Fibroblast of skin of abdomen (primary cell): ENCODE measurements around the gene NFIL3.
"Not testable (repeated sequence)": the region's sequence is repeated elsewhere in the genome, so short reads cannot be mapped to it uniquely, and the experiment has no call there.

Experiments used
- DNase-seq: peaks from one replicate; pipeline ENCODE4 v3.0.0-alpha.2; 2013

NFIL3 gene

GRCh38 chr9:91395106-91395552 is 28.5 kb downstream of the NFIL3 start:
- peak; percentile 26 for DNase-seq

DNA sequence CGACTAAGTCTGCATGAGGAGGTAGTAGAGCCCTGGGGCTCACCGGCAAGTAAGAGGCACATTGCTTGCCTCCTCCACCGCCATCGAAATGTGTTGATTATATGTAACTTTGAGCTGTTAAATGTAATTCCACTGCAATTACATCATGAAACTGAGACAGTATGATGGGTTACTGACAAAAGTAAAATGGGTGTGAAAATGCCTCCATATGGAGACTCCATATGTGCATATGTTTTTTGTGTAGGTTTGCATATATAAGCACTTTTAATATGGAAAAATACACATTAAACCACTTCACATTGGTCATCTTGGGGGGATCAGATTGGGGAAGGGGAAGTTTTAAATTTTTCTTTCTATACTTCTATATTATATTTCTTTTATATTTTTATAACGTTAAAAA is 29.8 kb downstream of the NFIL3 start:
- no peak for DNase-seq

- no peak for DNase-seq
These were observed 31.2 kb downstream of the NFIL3 start for GRCh38 chr9:91392435-91392834.

DNA sequence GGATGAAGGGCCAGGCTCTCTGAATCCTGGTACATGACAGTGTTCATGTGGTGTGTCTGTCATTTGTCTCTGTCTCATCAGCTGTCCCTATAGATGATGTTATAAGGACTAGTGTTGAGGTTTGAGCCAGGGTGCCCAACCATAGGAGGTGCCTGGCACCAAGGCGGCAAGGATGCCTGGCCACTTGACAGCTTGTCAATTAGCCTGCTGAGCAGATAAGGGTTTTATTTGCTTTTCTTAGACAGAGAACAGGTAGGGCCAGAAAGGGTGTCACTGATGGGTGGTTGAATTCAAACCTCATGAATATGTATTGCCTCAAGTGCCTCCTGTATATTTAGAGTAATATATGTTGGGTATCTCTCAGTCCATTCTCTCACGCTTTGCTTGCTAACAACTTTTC is 31.8 kb downstream of the NFIL3 start:
- no peak for DNase-seq

GRCh38 chr9:91391412-91391811 is 32.2 kb downstream of the NFIL3 start:
- DNase-seq = peak; percentile 37

- DNase-seq = not testable (repeated sequence)
These were observed 33.9 kb downstream of the NFIL3 start for GRCh38 chr9:91389686-91390085.

- no peak for DNase-seq
These were observed 36.9 kb downstream of the NFIL3 start for GRCh38 chr9:91386765-91387164.

GRCh38 chr9:91384954-91385353 is 38.7 kb downstream of the NFIL3 start:
- no peak for DNase-seq

GRCh38 chr9:91383577-91383976 is 40.1 kb downstream of the NFIL3 start:
- DNase-seq = no peak

- DNase-seq = no peak
These were observed 41.3 kb downstream of the NFIL3 start for GRCh38 chr9:91382298-91382697.

GRCh38 chr9:91379426-91379825 is 44.2 kb downstream of the NFIL3 start:
- peak; percentile 16 for DNase-seq

DNA sequence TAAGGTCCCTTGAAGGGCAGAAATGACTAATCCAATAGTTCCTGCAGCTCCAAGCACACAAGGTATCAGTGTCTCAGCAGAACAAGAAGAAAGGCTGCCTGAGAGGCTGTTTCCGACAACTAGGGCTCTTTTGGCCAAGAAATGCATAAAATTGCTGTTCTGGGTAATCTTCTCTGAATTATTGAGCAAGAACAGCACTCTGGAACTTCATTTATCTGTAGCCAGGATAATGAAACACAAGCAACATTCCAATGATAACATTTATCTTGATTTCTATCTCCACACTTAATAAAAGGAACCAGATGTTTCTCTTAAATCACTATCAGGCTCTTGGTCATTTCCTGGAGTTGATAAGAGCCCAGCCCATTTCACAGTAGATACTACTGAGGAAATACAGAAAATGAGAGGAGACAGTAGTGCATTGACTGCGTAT is 44.9 kb downstream of the NFIL3 start:
- peak; percentile 63 for DNase-seq

DNA sequence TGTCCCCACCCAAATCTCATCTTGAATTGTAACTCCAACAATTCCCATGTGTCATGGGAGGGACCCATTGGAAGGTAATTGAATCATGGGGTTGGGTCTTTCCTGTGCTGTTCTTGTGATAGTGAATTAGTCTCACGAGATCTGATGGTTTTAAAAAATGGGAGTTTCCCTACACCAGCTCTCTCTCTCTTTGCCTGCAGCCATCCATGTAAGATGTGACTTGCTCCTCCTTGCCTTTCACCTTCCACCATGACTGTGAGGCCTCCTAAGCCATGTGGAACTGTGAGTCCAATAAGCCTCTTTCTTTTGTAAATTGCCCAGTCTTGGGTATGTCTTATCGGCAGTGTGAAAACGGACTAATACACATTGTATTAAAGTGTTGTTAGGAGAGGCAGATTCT is 45.6 kb downstream of the NFIL3 start:
- DNase-seq = not testable (repeated sequence)

GRCh38 chr9:91376239-91376638 is 47.4 kb downstream of the NFIL3 start:
- peak; percentile 60 for DNase-seq

GRCh38 chr9:91374939-91375338 is 48.7 kb downstream of the NFIL3 start:
- peak; percentile 87 for DNase-seq

- DNase-seq = no peak
These were observed 51.7 kb downstream of the NFIL3 start for GRCh38 chr9:91371894-91372293.

DNA sequence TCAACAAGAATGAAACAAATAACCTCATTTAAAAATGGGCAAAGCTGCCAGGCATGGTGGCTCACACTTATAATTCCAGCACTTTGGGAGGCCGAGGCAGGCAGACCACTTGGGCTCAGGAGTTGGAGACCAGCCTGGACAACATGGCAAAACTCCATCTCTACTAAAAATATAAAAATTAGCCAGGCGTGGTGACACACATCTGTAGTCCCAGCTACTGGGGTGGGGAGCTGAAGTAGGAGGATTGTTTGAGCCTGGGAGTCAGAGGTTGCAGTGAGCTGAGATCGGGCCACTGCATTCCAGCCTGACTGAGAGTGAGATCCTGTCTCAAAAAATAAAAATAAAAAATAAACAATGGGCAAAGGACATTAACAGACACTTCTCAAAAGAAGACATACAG is 53.6 kb downstream of the NFIL3 start:
- DNase-seq = not testable (repeated sequence)

DNA sequence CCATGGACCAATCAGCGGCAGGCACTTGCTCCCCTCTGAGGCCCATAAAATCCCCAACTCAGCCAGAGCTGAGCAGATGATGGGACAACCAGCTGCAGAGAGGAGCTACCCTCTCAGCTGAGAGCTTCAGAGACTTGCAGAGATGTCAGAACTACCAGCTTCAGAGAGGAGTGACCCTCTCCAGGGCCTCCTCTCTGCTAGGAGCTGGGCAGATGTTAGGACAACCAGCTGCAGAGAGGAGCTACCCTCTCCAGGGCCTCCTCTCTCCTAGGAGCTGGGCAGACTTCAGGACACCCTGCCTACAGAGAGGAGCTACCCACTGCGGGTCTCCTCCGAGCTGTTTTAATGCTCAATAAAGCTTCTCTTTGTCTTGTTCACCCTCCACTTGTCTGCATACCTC is 58.9 kb downstream of the NFIL3 start:
- no peak for DNase-seq

DNA sequence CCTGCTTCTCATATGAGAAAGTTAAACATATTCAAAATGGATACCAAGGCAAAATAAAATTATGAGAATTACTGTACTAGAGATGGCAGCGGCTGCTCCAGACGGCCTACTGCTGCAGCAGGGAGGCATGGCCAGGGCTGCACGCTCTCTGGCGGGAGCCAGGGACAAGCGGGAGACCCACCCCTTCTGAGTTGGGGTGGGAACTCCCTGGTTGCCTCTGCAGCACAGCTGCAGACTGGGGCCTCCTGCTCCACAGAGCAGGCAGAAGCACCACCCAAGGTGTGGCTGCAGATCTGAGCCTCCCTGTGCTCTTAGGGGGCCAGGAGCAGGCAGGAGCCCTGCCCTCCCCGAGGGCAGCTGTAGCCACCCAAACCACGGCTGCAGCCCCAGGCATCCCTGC is 59.6 kb downstream of the NFIL3 start:
- no peak for DNase-seq

- DNase-seq = no peak
These were observed 61.5 kb downstream of the NFIL3 start for GRCh38 chr9:91362051-91362611.

- DNase-seq = peak; percentile 78
These were observed 62.2 kb downstream of the NFIL3 start, which contains the start of gene AUH for GRCh38 chr9:91361291-91362050. AUH (minus strand) TSS chr9:91361918; CDS start chr9:91361889, 29 bp downstream.

DNA sequence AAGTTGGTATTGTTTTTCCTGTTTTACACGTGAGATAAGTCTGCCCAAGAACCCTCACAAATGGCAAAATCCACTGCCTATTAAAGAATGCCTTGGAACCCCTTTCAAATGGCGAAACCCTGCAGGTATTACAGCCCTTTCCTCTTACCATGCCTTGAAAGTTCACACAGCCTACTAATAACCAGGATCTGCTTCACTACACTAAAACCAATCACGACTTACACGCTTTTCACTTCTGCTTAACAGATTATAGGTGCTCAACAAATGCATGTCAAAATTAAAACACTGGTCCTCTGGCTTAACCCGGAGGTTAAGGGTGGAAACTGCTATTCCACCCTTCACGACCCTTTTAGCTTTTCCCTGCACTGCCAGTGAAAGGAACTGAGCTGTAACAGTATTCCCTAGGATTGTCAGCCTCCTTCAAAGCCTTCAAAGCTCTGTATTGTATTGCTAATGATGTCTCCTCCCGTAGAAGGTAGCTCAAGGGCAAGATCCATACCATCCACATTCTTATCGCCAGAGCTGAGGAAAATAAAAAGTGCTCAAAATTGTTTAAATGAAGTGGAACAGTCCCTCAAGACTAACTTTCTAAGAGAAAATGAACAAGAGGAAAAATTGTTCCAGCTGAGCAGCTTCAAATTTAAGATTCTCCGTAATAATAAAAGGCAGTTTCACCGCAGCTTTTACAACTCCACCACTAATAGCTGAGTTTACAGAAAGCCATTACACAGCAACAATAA is 62.9 kb downstream of the NFIL3 start:
- no peak for DNase-seq

DNA sequence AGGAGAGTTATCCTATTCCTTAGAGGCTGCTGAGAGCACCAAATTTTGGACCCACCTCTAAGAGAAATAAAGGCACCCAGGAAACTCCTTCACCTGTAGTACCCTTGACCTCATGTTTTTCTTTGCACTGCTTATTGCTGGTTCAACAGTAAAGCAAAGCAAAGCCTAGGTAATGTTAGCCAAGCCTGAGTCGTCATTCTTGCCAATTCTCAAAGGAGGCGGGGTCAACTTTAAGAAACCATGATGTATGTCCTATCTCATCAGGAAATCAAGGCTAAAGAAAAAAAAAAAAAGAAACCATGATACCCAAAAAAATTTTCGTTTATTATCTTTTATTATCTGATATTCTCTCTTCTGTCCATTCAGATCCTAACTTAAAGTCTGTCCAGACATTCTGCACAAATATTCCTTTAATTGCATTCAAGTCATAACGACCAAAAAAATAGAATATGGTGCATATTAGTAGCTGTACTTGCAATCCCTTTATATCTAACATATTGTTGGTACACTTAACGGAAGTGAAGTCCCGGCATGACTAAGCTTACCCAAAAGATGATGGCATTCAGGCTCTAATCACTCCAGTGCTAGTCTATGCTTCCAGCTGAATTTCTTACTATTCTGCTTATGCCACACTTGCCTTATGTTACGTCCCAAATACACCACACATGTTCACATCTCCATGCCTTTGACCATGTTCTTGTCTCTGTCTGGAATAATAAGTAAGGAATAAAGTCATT is 63.7 kb downstream of the NFIL3 start:
- no peak for DNase-seq
